GM19467 (cell line): Measurements from ENCODE around the gene TNNI2.

Source experiments
- ATAC-seq: cut with Tn5 transposase; IDR thresholded peaks from one replicate; pipeline ENCODE4 v1.9.1; 2021; ENCODE audit warnings: mild to moderate bottlenecking, moderate library complexity; ENCODE audit not compliant: unreplicated experiment

The TNNI2 gene

GRCh38 chr11:1857064-1857463, 18.3 kb downstream of the TNNI2 start:
- no peak for ATAC-seq

DNA sequence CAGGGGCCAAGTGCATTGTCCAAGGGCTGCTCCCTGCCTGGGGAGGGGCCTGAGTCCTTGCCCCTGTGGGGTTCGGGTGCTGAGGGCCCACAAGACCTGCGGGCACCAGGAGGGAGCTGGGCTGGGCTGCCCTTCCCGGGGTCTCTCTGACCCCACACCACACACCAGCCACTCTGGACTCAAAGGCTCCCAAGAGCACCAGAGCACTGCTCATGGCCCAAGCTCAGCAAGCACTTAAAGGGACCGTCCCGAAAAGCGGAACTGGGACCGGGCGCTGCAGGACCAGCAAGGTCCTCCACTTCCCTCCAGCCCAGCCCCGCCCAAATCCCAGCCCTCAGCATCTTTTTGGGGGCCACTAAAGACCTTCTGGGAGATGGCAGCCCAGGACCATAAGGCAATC, 19.4 kb downstream of the TNNI2 start:
- no peak for ATAC-seq

DNA sequence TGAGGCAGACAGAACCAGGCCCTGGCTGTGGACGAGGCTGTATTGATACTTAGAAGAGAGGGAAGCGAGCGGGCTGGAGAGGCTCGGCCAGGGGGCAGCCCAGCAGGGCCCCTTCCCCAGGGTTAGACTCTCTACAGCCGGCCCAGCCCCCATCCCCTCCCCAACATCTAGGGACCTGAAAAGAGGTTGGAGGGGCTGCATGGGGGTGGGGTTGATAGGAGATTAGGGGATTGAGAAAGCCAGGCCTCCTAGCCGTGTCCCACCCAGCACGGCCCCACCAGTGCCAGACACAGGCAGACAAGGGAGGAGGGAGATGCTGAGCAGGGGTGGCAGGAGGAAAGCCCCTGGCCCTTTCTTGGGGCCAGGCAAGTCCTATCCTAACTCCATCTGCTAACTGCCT, 19.8 kb downstream of the TNNI2 start:
- no peak for ATAC-seq

- ATAC-seq, result no peak
These were observed 20.2 kb downstream of the TNNI2 start for GRCh38 chr11:1859004-1859403.

GRCh38 chr11:1860108-1860507, 21.3 kb downstream of the TNNI2 start:
- no peak for ATAC-seq

- no peak for ATAC-seq
These were observed 22.9 kb downstream of the TNNI2 start for GRCh38 chr11:1861435-1862411.

DNA sequence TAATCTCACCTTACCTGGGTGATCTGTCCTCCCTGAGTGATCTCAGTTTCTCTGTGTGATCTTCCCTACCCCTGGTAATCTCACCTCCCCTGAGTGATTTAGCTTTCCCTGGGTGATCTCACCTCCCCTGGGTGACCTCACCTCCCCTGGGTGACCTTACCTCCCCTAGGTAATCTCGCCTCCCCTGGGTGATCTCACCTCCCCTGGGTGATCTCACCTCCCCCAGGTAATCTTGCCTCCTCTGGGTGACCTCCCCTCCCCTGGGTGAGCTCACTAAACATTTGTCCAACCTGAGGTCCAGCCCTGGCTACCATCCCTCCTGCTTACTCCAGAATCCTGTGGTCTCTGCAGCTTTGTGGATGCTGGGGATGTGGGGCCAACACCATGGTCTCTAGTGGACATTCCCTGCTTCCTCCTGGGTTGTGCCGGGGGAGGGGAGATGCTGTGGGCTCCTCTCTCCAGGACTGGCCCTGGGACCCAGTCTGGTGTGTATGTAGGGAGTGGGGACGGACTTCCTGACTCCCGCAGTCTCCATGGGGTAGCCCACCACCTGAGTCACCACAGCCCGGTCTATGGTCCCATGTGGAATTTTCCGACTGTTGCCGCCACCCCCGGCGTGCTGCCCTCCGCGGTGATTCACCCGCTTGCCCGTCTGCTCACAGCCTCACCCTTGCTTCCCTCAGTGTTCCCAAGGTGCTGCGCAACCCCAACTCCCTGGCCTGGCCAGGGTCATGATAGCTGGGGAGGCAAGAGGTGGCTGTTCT, 24.0 kb downstream of the TNNI2 start:
- no peak for ATAC-seq

DNA sequence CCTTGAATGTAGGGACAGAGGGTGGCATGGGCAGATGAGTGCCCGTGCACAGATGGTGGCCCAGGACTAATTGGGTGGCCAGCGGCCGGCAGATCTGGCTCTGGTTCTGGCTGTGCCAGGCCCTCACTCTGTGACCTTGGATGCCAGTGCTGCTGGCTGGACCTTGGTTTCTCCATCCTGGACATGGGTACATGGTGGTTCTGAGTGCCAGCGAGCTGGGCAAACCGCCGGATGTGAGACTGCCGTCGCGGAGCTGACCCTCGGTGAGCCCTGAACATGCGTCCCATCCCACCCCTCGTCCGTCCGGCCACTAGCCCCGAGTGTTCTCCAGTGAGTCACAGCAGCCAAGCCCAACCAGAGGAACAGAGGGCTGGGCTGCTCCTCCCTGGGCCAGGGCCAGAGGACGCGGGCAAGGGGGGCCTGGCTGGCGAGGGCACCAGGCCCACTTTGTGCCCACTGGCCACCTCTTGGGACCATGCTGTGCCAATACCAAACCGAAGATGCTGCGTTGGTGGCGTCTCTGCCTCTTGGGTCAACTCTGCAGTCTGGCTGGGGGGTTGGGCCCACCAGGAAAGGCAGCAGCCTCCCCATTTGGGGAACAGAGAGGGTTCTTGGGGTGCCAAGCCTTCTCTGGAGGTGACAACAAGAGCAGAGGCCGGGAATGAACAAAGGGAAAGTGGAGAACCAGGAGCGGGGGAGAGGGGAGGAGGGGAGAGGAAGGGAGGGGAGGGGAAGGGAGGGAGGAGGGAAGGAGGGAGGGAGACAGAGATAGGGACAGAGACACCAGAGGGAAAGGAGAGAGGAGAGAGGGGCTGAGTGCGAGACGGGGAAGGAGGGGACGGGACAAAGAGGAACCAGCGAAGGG, 24.8 kb downstream of the TNNI2 start:
- no peak for ATAC-seq

DNA sequence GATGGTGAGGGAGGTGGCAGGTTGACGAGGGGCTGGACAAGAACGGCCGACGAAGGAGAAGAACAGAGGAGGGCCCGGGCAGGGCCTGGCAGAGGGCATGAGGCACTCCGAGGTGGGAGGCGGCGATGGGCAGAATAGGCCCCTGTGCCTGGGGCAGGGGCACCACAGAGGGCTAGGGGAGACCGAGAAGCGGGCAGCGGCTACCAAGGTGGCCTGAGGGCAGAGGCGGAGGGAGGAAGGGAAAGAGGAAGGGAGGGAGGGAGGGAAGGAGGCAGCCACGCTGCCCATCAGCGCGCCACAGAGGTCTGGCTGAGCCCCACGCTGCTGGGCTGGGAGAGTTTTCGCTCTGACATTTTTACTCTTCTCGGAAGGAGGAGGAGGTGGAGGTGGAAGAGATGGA, 25.4 kb downstream of the TNNI2 start:
- no peak for ATAC-seq

DNA sequence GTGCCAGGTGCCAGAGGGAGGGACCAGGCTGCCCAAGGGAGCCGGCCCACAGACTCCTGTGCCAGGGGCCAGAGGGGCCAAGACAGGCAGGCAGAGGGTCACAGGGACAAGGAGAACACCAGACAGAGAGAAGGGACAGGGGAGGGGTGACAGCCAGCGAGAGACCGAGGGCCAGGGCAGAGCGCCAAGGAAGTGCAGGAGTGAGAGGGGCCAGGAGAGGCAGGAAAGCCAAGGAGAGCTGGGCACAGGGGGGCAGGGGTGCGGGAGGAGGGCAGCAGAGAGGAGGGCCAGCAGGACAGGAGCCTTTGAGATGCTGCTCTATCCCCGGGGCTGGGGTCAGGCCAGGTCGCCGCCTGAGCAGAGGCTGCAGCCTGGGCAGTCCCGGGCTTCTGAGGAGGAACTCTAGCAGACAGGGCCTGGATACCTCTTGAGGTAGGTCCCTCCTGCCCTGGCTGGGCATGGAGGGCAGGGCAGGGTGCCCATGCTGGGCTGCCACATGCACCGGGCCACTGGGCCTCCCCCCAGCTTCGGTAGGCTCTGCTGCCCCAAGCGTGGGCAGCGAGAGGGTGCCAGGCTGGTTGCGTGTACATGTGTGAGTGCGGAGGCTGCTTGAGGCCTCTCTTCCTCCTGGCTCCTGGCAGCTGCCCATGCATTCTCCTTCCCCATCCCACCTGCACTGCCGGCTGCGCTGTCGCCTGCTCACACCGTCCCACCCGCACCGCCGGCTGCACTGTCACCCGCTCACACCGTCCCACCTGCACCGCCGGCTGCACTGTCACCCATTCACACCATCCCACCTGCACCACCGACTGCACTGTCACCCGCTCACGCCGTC, 26.3 kb downstream of the TNNI2 start:
- no peak for ATAC-seq

GRCh38 chr11:1866226-1866625, 27.4 kb downstream of the TNNI2 start:
- no peak for ATAC-seq

DNA sequence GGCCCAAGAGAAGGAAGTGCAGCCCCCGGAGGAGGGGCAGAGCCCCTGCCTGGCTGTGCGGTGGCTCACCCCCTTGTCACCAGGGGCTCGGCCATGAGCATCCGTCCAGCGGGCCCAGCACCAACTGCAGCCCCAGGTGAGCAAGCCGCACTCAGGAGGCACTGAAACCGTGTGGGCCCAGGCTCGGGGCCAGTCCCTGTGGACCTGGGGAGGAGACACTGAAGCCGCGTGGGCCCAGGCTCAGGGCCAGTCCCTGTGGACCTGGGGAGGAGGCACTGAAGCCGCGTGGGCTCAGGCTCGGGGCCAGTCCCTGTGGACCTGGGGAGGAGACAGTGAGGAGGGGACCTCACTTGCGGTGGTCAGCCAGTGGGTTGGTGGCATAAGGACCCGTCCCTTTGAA, 28.0 kb downstream of the TNNI2 start:
- ATAC-seq, result no peak

GRCh38 chr11:1867381-1867780, 28.6 kb downstream of the TNNI2 start:
- ATAC-seq, result no peak

GRCh38 chr11:1868056-1868635, 29.4 kb downstream of the TNNI2 start:
- ATAC-seq, result no peak

GRCh38 chr11:1868636-1869291, 30.0 kb downstream of the TNNI2 start:
- ATAC-seq, result no peak

DNA sequence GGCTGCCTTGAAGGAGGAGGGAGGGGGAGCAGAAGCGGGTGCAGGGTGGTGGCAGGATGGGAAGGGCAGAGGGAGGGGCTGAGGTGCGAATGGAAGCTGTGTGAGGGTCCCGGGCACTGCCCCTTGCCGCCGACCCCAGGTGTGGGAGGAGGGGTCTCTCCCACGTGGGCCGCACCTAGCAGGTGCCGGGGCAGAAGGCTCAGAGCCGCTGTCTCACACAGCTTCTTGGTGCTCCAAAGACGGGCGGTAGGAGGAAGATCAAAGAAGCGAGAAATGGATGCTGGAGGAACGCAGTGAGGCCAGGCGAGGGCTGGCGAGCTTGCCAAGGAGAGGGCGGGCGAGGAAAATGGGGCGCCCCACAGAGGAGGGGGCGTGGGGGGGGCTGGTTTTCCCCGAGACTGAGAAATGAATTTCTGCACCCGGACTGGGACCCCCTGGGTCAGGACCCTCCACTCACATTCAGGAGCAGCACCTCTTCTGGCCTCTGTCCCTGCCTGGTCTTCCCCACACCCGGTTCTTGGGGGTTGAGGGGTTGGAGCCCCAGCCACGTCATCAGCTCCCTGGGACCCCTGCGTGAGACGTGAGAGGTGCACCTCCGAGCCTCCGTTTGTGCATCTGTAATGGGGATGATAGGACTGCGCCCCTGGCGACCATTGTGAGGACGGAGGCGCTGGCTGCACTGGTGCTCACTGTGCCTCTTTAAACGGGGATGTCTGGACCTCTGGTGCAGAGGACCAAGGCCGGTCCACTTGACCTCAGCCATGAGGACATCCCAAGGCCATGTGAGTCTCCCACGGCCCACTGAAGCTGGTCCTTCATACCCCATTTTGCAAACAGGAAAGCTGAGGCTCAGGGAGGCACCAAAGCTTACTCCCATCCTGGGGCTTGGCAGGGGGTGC, 30.9 kb downstream of the TNNI2 start:
- ATAC-seq, result no peak

- ATAC-seq, result no peak
These were observed 31.5 kb downstream of the TNNI2 start for GRCh38 chr11:1870326-1870696.

GRCh38 chr11:1870721-1871466, 32.1 kb downstream of the TNNI2 start:
- ATAC-seq, result no peak
